Activated naive CD8-positive, alpha-beta T cell (primary cell): ENCODE measurements around the gene CNTNAP5.

Experiments
- H3K27ac Mint-ChIP-seq: one replicate; pipeline ENCODE4 v1.8.0; 2021; ENCODE audit warnings: mixed read lengths
- H3K27me3 Mint-ChIP-seq: one replicate; pipeline ENCODE4 v1.8.0; 2021; ENCODE audit warnings: mixed read lengths
- H3K36me3 Mint-ChIP-seq: one replicate; pipeline ENCODE4 v1.8.0; 2021; ENCODE audit warnings: mixed read lengths
- H3K4me1 Mint-ChIP-seq: one replicate; pipeline ENCODE4 v1.8.0; 2021; ENCODE audit warnings: low read depth, mixed read lengths
- H3K4me3 Mint-ChIP-seq: one replicate; pipeline ENCODE4 v1.8.0; 2021; ENCODE audit warnings: mild to moderate bottlenecking, mixed read lengths
- H3K9me3 Mint-ChIP-seq: one replicate; pipeline ENCODE4 v1.8.0; 2021; ENCODE audit warnings: low read depth, mixed read lengths

CNTNAP5 gene

DNA sequence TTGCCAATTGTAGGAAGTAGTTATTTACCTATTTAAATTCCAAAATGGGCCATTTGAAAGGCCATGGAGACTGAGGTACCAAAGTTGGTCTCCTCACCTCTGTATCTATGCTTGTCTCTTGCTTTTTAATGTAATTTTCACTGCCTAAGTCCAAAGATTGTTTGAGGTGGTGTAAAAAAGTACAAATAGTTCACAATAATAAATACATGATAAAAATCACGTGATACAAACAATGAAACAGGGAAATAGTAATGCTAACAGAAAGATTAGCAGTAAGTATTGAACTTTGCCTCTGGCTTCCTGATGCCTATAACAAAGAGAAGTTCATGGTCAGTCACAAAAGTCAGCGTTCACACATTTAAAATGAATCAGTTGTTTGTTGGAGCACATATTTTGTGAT, 67.6 kb downstream of the CNTNAP5 start:
- no peak overlapping the region for H3K27ac Mint-ChIP-seq
- no peaks in the 10 kb centered on the region for H3K27me3 Mint-ChIP-seq
- H3K4me1 Mint-ChIP-seq = no peaks in the 10 kb centered on the region
- H3K36me3 Mint-ChIP-seq = no peaks in the 10 kb centered on the region
- H3K9me3 Mint-ChIP-seq = peaks cover 6% of the 10 kb centered on the region
- H3K4me3 Mint-ChIP-seq = no peak overlapping the region

DNA sequence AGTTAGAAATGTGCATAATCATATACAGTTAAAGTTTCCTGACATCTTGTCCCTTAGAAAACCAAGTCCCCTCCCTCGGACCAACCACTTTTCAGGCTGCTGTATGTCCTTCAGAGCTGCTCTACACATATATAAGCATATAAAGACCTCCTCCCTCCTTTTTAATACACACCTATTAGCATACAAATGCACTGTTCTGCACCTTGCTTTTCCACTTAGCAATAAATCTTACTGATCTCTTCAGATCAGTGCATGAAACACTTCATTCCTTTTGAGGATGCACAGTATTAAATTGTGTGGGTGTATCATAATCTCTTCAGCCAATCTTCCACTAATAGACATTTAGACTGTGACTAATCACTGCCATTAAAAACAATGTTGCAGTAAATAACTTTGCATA, 79.8 kb downstream of the CNTNAP5 start:
- Mint-ChIP-seq H3K4me3 (no peak overlapping the region), H3K27ac (no peak overlapping the region), H3K36me3 (no peaks in the 10 kb centered on the region), H3K4me1 (no peaks in the 10 kb centered on the region), H3K27me3 (no peaks in the 10 kb centered on the region), H3K9me3 (peaks cover 2% of the 10 kb centered on the region)

DNA sequence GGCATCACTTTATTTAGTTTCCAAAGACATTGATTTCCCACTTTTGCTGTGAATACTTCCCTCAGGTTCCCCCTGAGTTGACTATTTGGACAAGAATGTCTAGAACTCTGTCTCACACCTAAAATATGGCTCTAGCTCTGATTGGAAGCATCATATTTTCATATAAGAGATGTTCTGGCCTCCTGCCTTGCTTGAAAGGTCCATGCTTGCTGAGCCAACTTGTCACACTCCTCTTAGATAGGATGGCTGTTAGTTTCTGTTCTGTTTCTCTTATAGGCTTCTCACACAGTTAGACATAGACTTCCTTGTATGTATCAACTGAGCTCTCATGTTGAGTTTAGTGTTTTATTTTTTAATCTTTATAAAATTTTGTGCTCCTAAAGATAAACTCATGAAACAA, 87.1 kb downstream of the CNTNAP5 start:
- no peak overlapping the region for H3K4me3 Mint-ChIP-seq
- H3K27ac Mint-ChIP-seq = no peak overlapping the region
- peaks cover 5% of the 10 kb centered on the region for H3K9me3 Mint-ChIP-seq
- H3K36me3 Mint-ChIP-seq = no peaks in the 10 kb centered on the region
- H3K27me3 Mint-ChIP-seq = no peaks in the 10 kb centered on the region
- H3K4me1 Mint-ChIP-seq = no peaks in the 10 kb centered on the region

DNA sequence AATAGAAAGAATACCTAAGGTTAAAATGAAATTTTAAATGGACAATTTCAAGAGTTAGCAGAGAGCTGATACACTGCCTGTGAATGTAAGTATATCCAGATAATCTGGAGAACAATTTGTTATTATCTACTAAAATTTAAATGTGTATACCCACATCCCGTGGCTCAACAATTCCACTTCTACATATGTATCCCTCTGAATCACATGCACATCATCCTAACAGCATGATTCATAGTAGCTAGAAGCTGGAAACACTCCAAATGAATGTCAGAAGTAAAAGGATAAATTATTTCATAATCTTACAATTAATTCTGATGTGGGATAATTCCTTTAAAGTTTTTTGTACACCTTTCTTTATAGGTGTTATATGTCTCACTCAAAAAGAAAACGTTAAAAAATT, 87.9 kb downstream of the CNTNAP5 start:
- Mint-ChIP-seq H3K27me3 (no peaks in the 10 kb centered on the region), H3K36me3 (no peaks in the 10 kb centered on the region), H3K4me1 (no peaks in the 10 kb centered on the region), H3K4me3 (no peak overlapping the region), H3K27ac (no peak overlapping the region), H3K9me3 (peaks cover 5% of the 10 kb centered on the region)

DNA sequence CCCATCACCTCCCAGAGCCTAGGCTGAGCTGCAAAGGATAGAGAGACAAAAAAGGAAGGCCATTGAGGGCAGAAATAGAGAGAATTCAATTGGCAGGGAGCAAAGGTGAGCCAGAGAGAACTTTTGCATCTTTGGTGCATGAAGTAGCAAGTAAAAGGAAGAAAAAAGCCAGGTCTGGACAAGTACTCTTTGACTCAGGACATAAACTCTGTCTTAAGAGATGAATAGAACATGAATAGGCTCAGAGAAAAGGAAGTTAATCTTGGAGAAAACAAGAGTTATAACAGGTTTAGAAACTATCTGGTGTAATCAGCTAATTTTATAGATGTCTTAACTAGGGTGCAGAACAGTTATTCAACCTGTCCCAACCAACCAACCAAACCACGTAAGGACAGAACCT, 95.2 kb downstream of the CNTNAP5 start:
- Mint-ChIP-seq H3K27me3 (peaks cover 2% of the 10 kb centered on the region), H3K4me1 (no peaks in the 10 kb centered on the region), H3K27ac (no peak overlapping the region), H3K9me3 (peaks cover 11% of the 10 kb centered on the region), H3K4me3 (no peak overlapping the region), H3K36me3 (no peaks in the 10 kb centered on the region)

DNA sequence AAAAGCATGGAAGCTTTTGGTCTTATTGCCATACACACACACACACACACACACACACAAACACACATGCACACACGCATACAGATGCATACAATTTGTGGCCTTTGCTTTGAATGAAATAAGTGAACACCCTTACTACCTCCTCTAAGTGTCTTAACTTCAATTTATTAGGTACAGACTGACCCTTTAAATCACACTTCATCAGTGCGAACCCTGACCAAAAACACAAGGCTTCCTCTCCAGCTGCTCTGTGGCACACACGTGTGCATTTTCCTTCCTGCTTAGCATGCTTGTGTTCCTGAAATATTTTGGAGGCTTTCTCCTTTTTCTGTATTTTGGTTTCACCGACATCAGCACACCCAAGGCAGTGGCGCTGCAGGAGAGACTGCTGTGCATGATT, 96.0 kb downstream of the CNTNAP5 start:
- H3K36me3 Mint-ChIP-seq = no peaks in the 10 kb centered on the region
- no peaks in the 10 kb centered on the region for H3K4me1 Mint-ChIP-seq
- peaks cover 11% of the 10 kb centered on the region for H3K9me3 Mint-ChIP-seq
- no peak overlapping the region for H3K27ac Mint-ChIP-seq
- peaks cover 2% of the 10 kb centered on the region for H3K27me3 Mint-ChIP-seq
- no peak overlapping the region for H3K4me3 Mint-ChIP-seq

DNA sequence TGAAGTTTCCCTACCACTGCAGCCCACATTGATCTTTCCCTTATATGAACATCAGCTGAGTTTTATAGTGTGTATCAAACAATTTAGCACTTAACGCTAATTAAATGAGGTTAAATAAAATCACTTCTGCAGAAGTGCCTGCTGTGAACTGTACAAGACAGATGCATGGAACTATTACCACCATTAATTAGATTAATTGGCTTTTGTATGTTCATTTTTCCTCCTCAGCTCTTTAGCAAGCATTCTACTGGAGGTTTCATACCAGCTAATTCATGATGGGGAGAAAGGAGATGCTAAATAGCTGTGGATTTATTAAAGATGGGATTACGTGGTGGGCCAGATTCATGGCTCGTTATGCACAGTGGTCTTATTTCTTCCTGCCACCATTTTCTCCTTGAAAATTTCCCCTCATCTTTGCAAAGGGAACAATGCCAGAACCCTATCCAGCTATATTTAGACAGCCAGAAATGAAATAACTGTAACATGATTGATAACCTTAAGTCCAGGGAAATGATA, 96.7 kb downstream of the CNTNAP5 start:
- Mint-ChIP-seq H3K27me3 (peaks cover 2% of the 10 kb centered on the region), H3K9me3 (peaks cover 11% of the 10 kb centered on the region), H3K4me1 (no peaks in the 10 kb centered on the region), H3K27ac (no peak overlapping the region), H3K4me3 (no peak overlapping the region), H3K36me3 (no peaks in the 10 kb centered on the region)

DNA sequence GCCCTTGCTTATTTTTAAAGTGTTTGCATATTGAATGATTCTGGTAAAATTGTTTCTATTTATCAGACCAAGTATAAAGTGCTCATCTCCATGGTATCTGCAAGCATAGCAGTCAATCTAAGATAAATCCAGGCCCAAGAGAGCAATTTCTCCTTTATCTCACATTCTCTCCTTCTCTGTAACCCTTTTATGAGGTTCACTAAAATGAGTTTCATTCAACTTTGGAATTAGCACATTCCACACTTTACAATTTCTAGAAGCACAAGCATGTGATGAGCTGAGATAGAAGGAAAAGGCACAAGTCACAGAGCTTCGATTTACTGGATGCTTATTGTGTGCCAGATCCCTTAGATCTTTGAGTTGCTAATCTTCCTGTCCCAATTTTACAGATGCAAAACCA, 97.3 kb downstream of the CNTNAP5 start:
- H3K36me3 Mint-ChIP-seq = no peaks in the 10 kb centered on the region
- peaks cover 2% of the 10 kb centered on the region for H3K27me3 Mint-ChIP-seq
- peaks cover 11% of the 10 kb centered on the region for H3K9me3 Mint-ChIP-seq
- H3K27ac Mint-ChIP-seq = no peak overlapping the region
- H3K4me3 Mint-ChIP-seq = no peak overlapping the region
- no peaks in the 10 kb centered on the region for H3K4me1 Mint-ChIP-seq

DNA sequence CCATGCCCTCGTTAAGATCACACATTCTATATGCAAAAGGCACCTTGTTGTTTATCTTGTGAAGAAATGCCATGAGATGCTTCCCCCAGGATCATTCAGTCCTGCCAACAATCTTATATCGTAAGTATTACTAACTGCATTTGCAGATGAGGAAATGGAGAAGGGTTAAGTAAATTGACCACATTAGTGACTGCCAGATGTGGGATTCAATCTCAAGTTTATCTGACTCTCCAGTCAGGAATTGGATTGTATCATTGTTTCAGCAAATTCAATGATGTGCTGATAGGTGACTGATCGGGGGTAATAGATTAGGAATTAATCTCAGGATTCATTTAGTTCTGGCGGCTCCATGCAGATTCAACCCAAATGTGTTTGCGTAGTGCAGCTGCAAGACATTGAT, 106.2 kb downstream of the CNTNAP5 start:
- Mint-ChIP-seq H3K4me3 (no peak overlapping the region), H3K27me3 (no peaks in the 10 kb centered on the region), H3K36me3 (no peaks in the 10 kb centered on the region)

DNA sequence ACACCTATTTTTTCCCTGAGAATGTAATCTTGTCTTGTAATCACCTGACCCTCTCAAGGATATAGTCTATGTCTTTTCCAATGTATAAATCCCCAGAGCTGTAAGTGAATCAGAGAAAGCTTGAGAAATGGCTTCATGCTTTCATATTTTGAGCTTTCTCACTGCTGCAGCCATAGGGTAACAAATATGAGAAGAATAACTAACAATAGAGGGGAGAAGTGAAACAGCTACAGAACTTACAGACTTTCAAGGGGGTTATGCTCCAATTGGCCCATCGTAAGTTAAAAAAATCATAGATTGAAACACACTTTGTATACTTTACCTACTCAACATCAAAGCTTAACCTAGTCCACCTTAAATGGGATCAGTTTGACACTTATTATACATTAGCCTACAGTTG, 111.0 kb downstream of the CNTNAP5 start:
- H3K27me3 Mint-ChIP-seq = no peaks in the 10 kb centered on the region
- H3K9me3 Mint-ChIP-seq = no peaks in the 10 kb centered on the region
- no peaks in the 10 kb centered on the region for H3K36me3 Mint-ChIP-seq
- no peak overlapping the region for H3K27ac Mint-ChIP-seq
- no peak overlapping the region for H3K4me3 Mint-ChIP-seq
- no peaks in the 10 kb centered on the region for H3K4me1 Mint-ChIP-seq

More for the DNA sequence above, 106.2 kb downstream of the CNTNAP5 start:
- Mint-ChIP-seq H3K9me3 (no peaks in the 10 kb centered on the region), H3K4me1 (no peaks in the 10 kb centered on the region), H3K27ac (no peak overlapping the region)

DNA sequence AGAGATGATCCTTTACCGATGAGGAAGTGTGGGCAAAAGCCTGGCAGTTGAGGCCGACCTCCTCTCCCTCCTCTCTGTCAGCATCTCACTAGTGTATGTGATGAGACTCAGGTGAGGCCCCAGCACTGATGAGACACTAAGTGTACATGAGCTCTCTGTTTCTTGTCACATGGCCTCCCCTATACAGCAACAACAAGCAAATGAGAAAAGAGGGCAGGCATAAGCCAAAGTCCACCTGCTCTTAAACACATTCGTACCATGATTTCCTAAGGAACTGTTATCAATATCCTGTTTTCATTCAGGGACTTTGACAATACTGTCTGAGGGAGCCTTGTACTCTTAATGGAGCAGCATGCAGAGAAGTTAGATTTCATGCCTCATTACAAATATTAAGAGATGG, 113.0 kb downstream of the CNTNAP5 start:
- no peaks in the 10 kb centered on the region for H3K27me3 Mint-ChIP-seq

DNA sequence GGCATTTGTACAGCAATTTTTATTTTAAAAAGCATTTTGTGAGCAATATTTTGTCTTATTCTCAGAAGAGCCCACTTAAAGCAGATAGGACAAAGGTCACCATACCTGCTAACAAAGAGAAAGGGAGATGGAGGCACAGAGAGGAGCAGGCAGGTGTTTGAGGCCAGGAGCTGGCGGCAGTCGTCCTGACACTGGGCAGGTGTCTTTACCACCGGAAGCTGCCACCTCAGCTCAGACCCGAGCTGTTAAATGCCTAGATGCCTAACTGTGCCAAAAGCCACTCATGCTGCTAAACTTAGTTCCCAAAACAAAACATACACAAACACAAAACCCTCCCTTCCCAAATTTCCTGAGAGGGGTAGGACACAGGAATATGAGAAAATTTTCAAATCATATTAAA, 120.9 kb downstream of the CNTNAP5 start:
- Mint-ChIP-seq H3K27me3 (no peaks in the 10 kb centered on the region), H3K4me1 (no peaks in the 10 kb centered on the region), H3K4me3 (no peak overlapping the region), H3K27ac (no peak overlapping the region), H3K36me3 (no peaks in the 10 kb centered on the region), H3K9me3 (peaks cover 3% of the 10 kb centered on the region)

More for the DNA sequence above, 113.0 kb downstream of the CNTNAP5 start:
- H3K27ac Mint-ChIP-seq = no peak overlapping the region
- no peak overlapping the region for H3K4me3 Mint-ChIP-seq
- H3K9me3 Mint-ChIP-seq = no peaks in the 10 kb centered on the region
- no peaks in the 10 kb centered on the region for H3K4me1 Mint-ChIP-seq
- no peaks in the 10 kb centered on the region for H3K36me3 Mint-ChIP-seq

DNA sequence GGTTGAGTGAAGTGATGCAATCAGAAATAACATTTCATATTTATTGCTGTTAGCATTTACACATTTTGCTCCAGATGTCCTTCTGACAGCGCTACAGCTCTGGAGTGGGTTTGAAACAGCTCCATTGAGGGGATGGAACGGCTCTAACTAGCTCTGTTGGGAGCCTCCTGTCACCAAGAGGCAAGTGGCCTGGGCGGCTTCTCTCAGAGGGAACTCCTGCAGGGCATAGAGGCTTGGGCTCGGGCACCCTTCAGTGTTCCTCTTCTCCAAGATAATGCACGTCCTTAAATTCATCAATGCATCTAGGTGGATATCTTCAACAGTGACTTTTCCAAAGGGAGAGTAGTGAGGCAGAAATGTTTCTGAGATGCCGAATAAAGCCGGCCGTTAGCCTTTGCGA, 122.5 kb downstream of the CNTNAP5 start:
- Mint-ChIP-seq H3K27me3 (no peaks in the 10 kb centered on the region), H3K36me3 (no peaks in the 10 kb centered on the region), H3K4me3 (no peak overlapping the region), H3K27ac (no peak overlapping the region), H3K4me1 (no peaks in the 10 kb centered on the region), H3K9me3 (peaks cover 7% of the 10 kb centered on the region)

DNA sequence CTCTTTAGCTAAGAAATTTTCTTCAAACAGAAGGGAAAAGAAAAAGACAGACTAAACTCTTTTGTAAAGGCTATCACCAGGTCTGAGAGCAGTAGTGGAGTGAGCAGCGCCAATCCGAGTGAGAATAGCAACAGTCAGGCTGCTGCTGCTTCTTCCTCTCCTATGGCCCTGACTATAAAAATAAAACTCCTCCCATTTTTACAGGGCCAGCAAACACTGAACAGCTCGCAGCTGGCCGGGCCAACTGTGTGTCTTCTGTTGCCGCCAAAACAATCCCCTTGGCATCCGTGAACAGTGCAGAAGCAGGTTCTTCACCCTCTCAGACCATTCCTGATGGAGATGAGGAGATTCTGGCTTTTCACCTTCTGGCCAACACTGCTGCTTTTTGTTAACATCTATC, 124.5 kb downstream of the CNTNAP5 start:
- H3K27me3 Mint-ChIP-seq = no peaks in the 10 kb centered on the region
- H3K27ac Mint-ChIP-seq = no peak overlapping the region
- no peaks in the 10 kb centered on the region for H3K4me1 Mint-ChIP-seq
- H3K9me3 Mint-ChIP-seq = peaks cover 7% of the 10 kb centered on the region
- no peaks in the 10 kb centered on the region for H3K36me3 Mint-ChIP-seq
- no peak overlapping the region for H3K4me3 Mint-ChIP-seq

DNA sequence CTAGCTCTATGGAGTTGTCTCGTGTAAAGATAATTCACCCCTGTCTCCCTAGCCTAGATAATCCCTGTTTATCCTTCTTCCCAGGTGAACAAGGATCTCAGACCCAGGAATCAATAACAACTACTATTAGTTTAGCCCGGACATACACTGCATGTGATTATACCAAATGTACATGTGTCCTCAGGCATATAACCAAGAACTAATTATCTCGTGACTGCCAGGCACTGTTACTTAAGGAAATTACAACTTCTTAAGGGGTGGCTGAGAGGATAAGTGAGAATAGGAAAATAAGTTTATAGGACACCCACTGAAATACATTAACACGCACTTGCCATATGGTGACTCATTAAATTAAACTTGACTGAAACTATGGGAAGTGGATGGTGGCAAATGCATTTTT, 126.6 kb downstream of the CNTNAP5 start:
- no peaks in the 10 kb centered on the region for H3K4me1 Mint-ChIP-seq

DNA sequence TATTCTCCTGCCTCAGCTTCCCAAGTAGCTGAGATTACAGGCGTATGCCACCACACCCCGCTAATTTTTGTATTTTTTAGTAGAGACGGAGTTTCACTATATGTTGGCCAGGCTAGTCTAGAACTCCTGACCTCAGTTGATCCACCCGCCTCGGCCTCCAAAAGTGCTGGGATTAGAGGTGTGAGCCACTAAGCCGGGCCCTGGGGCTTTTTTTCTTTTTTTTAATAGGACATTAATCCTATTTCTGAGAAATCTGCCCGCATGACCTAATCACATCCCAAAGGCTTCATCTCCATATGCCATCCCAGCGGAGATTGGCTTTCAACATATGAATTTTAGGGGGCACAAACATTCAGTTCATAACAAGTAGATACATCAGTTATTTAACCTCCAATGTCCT, 128.6 kb downstream of the CNTNAP5 start:
- Mint-ChIP-seq H3K27ac (no peak overlapping the region), H3K9me3 (peaks cover 7% of the 10 kb centered on the region), H3K36me3 (no peaks in the 10 kb centered on the region), H3K4me3 (no peak overlapping the region), H3K27me3 (no peaks in the 10 kb centered on the region), H3K4me1 (no peaks in the 10 kb centered on the region)

More for the DNA sequence above, 126.6 kb downstream of the CNTNAP5 start:
- peaks cover 7% of the 10 kb centered on the region for H3K9me3 Mint-ChIP-seq
- no peak overlapping the region for H3K4me3 Mint-ChIP-seq
- no peaks in the 10 kb centered on the region for H3K36me3 Mint-ChIP-seq
- no peaks in the 10 kb centered on the region for H3K27me3 Mint-ChIP-seq
- H3K27ac Mint-ChIP-seq = no peak overlapping the region
